ENCODE results near the gene BCAS3. TPM values are rescaled to one million over a fixed set of nuclear protein-coding genes. Genes with fewer than 3 reads are reported as not detected.

Gene BCAS3
- total RNA-seq, 4 donors from 2014 or later, result 21.7 to 42.2 (median 23.0) TPM

DNA sequence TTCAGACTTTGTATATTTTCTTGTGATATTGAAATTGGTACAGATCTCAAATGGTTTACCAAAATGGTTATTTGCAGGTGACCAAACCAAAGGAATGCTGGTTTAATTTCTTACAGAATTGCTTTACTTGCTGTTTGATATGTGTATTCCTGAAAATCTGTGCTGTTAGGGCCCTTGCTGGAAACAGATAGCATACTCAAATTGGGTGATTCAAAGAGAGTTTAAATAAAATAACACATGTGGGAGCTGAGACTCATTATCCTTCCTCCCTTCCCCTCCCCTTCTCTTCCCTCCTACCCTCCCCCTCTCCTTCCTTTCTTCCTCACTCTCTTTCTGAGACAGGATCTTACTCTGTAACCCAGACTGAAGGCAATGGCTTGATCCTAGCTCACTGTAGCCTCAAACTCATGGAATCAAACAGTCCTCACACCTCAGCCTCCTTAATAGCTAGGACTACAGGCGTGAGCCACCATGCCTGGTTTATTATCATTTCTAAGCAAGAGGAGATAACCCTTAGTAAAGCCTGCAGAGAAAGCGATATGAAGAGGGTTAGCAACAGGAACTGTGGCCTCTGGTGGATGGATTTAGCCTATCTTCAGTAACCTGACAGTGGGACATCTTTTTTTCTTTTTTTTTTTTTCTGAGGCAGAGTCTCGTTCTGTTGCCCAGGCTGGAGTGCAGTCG is 141.9 kb downstream of the BCAS3 start:
- TF ChIP-seq, protein P1, sequence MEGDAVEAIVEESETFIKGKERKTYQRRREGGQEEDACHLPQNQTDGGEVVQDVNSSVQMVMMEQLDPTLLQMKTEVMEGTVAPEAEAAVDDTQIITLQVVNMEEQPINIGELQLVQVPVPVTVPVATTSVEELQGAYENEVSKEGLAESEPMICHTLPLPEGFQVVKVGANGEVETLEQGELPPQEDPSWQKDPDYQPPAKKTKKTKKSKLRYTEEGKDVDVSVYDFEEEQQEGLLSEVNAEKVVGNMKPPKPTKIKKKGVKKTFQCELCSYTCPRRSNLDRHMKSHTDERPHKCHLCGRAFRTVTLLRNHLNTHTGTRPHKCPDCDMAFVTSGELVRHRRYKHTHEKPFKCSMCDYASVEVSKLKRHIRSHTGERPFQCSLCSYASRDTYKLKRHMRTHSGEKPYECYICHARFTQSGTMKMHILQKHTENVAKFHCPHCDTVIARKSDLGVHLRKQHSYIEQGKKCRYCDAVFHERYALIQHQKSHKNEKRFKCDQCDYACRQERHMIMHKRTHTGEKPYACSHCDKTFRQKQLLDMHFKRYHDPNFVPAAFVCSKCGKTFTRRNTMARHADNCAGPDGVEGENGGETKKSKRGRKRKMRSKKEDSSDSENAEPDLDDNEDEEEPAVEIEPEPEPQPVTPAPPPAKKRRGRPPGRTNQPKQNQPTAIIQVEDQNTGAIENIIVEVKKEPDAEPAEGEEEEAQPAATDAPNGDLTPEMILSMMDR (IDR thresholded peaks at IDR 0.05; ENCODE audit: low read depth), result no peak

DNA sequence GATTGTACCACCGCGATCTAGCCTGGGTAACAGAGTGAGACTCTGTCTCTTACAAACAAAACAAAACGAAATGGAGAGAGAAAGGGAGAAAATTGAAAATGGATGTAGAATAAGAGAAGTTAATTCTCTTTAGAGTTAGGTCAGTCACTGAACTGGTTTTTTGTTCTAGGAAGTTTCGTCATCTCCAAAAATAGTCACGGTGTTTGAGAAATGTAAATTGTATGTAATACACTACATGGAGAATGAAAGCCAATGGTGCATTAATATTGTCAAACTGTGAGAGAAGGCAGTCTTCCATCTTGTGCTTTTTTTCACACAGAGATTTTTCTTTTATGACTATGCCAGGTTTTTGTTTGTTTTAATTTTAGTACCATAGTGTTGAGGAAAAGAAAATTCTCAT is 145.9 kb downstream of the BCAS3 start:
- TF ChIP-seq, protein P1 (IDR thresholded peaks at IDR 0.05; ENCODE audit: low read depth), result no peak

DNA sequence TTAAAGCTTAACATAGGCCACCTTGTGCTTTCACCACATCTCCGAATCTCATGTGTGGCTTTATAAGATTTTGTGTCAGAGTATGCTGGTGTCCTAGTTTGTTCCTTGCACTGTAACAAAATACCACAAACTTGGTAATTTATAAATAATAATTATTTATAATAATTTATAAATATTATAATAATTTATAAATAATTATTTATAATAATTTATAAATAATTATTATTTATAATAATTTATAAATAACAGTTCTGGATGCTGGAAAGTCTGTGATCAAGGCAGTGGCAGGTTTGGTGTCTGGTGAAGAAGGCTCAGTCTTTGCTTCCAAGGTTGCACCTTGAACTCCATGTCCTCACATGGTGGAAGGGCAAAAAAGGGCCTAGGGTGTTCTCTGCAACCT is 147.7 kb downstream of the BCAS3 start:
- TF ChIP-seq, protein P1 (IDR thresholded peaks at IDR 0.05; ENCODE audit: low read depth), result no peak

DNA sequence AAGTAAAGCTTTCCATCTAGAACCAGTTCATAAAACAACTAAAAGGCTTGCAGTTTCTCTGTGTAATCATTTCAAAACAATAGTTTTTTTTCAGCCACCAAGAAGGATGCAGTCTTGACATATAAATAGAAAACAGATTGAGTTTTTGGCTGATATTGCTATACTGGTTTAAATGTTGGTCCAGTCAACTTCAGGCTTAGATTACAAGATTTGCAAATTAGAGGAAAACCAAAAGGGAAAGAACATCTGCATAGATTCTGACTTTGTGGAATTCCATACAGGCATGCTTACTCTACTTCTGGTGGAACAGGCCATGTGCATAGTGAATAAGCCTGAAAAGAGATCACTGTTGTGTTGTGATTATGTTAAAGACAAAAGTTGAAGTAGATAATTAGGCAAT is 150.3 kb downstream of the BCAS3 start:
- TF ChIP-seq, protein P1 (IDR thresholded peaks at IDR 0.05; ENCODE audit: low read depth), result no peak

DNA sequence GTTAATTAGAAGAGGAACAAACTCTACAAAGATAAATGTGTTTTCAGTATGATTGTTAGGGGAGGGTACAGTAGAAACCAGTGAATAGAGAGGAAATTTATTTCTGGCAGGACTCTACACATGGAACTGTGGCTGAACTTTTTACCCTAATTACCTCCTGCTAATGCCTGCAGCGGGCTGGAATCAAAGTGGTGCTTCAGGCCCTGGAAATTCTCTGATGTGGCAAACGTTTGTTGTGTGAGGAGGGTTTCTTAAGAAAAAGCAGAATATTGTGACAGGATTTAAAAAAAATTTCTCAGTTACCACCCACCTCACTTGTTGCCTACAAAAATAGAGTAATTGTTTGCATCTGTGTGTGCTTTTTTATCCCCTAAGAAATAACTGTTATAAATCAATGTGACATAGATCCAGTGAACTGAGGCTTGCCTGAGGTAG is 154.5 kb downstream of the BCAS3 start:
- TF ChIP-seq, protein P1 (IDR thresholded peaks at IDR 0.05; ENCODE audit: low read depth), result no peak

DNA sequence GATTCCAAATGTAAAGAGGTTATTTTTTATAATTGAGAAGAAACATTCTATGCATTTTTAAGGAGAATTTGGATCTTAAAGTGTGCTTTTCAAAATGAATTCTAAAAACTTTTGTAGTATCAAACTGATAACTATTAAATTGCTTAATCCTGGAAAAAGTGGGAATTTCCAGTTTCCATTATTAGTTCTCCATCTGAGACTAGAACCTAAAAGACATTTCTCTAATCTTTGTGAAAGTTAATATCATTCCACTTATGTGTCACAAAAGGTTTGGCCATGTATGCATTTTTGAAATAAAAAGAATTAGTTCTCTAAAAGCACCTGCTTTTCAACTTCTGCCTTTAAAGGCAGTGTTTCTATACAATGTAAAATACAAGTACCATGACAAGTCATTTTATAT is 155.0 kb downstream of the BCAS3 start:
- TF ChIP-seq, protein P1 (IDR thresholded peaks at IDR 0.05; ENCODE audit: low read depth), result no peak

DNA sequence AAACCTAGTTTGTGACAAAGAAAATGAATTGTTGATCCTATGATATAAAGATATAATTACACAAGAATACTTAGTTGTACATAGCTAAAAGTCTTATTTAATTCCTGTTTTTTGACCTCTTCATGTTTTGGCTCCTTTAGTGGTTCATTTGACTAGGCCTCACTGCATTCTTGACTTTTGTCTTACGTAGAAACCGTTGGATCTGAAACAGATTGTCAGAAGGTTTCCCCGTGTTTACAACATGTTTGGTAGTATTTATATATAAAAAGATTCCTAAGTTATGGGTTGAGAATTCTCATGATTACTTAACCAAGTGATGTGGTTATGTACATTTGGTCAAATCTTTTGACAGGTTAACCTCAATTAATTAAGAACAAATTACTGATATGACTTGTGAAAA is 162.8 kb downstream of the BCAS3 start:
- TF ChIP-seq, protein P1 (IDR thresholded peaks at IDR 0.05; ENCODE audit: low read depth), result no peak
